Fibroblast of lung (primary cell): ENCODE results near the gene OR2M7. TPM values are rescaled to one million over a fixed set of nuclear protein-coding genes. Genes with fewer than 3 reads are reported as not detected.

Experiments
- DNase-seq, 2 donors: peaks; one replicate each; pipeline versions ENCODE4 v3.0.0 to v3.0.0-alpha.2; 2010; ENCODE audit warnings: low read depth in 2 of 2
- H2AFZ ChIP-seq: 2 replicates; pipeline ENCODE4 v1.5.1; 2012; ENCODE audit warnings: low read length, control low read depth, inconsistent platforms
- H3K27ac ChIP-seq: 2 replicates; pipeline ENCODE4 v1.5.1; 2011; ENCODE audit warnings: low read length, control low read depth; ENCODE audit not compliant: insufficient read depth
- H3K27me3 ChIP-seq: 2 replicates; pipeline ENCODE4 v1.5.1; 2011; ENCODE audit warnings: mild to moderate bottlenecking, low read length; ENCODE audit not compliant: control insufficient read depth, insufficient read depth
- H3K36me3 ChIP-seq: 2 replicates; pipeline ENCODE4 v1.5.1; 2011; ENCODE audit warnings: low read length; ENCODE audit not compliant: control insufficient read depth, insufficient read depth
- H3K4me1 ChIP-seq: 2 replicates; pipeline ENCODE4 v1.5.1; 2011; ENCODE audit warnings: low read length; ENCODE audit not compliant: control insufficient read depth, insufficient read depth; ENCODE audit errors: extremely low read depth
- H3K4me2 ChIP-seq: 2 replicates; pipeline ENCODE4 v1.5.1; 2011; ENCODE audit warnings: low read length, control low read depth; ENCODE audit not compliant: insufficient read depth; ENCODE audit errors: extremely low read depth
- H3K4me3 ChIP-seq, 4 experiments: fragments of 200-600 bp in 1 of 4; sonication (generic) in 1 of 4; replicated peaks in 1 of 4; 2 replicates each; pipeline ENCODE4 v1.5.1; 2011 to 2016; ENCODE audit warnings: low read length in 4 of 4, low read depth in 3 of 4, mild to moderate bottlenecking in 3 of 4, control low read depth in 2 of 4, inconsistent platforms in 1 of 4, mixed read lengths in 1 of 4; ENCODE audit not compliant: insufficient read depth in 1 of 4; ENCODE audit errors: control extremely low read depth in 1 of 4
- H3K79me2 ChIP-seq: 2 replicates; pipeline ENCODE4 v1.5.1; 2012; ENCODE audit warnings: mild to moderate bottlenecking, low read length, inconsistent platforms; ENCODE audit not compliant: control insufficient read depth, insufficient read depth
- H3K9ac ChIP-seq: 2 replicates; pipeline ENCODE4 v1.5.1; 2011; ENCODE audit warnings: mild to moderate bottlenecking, low read length, control low read depth; ENCODE audit not compliant: insufficient read depth
- H3K9me3 ChIP-seq: 2 replicates; pipeline ENCODE4 v1.5.1; 2012; ENCODE audit warnings: low read depth, low read length; ENCODE audit not compliant: control insufficient read depth, insufficient read depth
- H4K20me1 ChIP-seq: 2 replicates; pipeline ENCODE4 v1.5.1; 2011; ENCODE audit warnings: low read length; ENCODE audit not compliant: control insufficient read depth, insufficient read depth; ENCODE audit errors: extremely low read depth
- CTCF ChIP-seq, 2 donors: IDR thresholded peaks in 1 of 2; conservative IDR thresholded peaks in 1 of 2; 1 replicate in 1 of 2; 2 replicates in 1 of 2; pipeline ENCODE4 v1.5.1; 2011 to 2012; ENCODE audit warnings: low read length in 2 of 2, control low read depth in 1 of 2, inconsistent platforms in 1 of 2, low read depth in 1 of 2, mild to moderate bottlenecking in 1 of 2
- EZH2 ChIP-seq: IDR thresholded peaks from 2 replicates; pipeline ENCODE4 v1.5.1; 2012; ENCODE audit warnings: low read length, control low read depth, mild to moderate bottlenecking; ENCODE audit errors: missing control alignments
- polyA plus RNA-seq, 2 donors: library from polyadenylated mRNA; depleted of rRNA in 1 of 2; stranded (reverse) in 1 of 2; unstranded in 1 of 2; fragments of >200 nt; gene quantifications; 2 replicates each; pipeline ENCODE4 v1.2.1, GENCODE V29; 2011 to 2012; ENCODE audit warnings: missing spikeins in 1 of 2
- total RNA-seq: library from RNA; depleted of rRNA; stranded (reverse); fragments of >200 nt; gene quantifications from 2 replicates; pipeline ENCODE4 v1.2.1, GENCODE V29; 2014

Gene OR2M7
- total and polyA plus RNA-seq, 2 donors (not counting 1 experiment from before 2014, with no cell fraction given): not detected

- Histone ChIP-seq H2AFZ (no peak overlapping the region), H3K9ac (no peak overlapping the region), H3K4me2 (no peak overlapping the region), H4K20me1 (no peaks in the 10 kb centered on the region), H3K9me3 (no peaks in the 10 kb centered on the region), H3K36me3 (no peaks in the 10 kb centered on the region), H3K27ac (no peak overlapping the region), H3K4me1 (no peaks in the 10 kb centered on the region), H3K27me3 (no peaks in the 10 kb centered on the region), H3K79me2 (no peaks in the 10 kb centered on the region), H3K4me3 (no peak overlapping the region)
- DNase-seq: no peak
- TF ChIP-seq EZH2: no peak
- no peak for TF ChIP-seq CTCF (conservative IDR thresholded peaks at IDR 0.05 in 1 of 2, IDR thresholded peaks at IDR 0.05 in 1 of 2; ENCODE audit: low read depth in 1 of 2, low read length in 2 of 2)
Observed at GRCh38 chr1:248288391-248288790, 36.0 kb downstream of the OR2M7 start.

- Histone ChIP-seq H3K79me2 (no peaks in the 10 kb centered on the region), H3K9me3 (no peaks in the 10 kb centered on the region), H4K20me1 (no peaks in the 10 kb centered on the region), H3K27me3 (no peaks in the 10 kb centered on the region), H3K27ac (no peak within 1 kb of the TSS), H3K4me3 (no peak within 1 kb of the TSS), H3K4me1 (no peaks in the 10 kb centered on the region), H3K36me3 (no peaks in the 10 kb centered on the region), H3K9ac (no peak within 1 kb of the TSS), H2AFZ (no peak within 1 kb of the TSS), H3K4me2 (no peak within 1 kb of the TSS)
- no peak for DNase-seq
- TF ChIP-seq EZH2 (no peak), CTCF (conservative IDR thresholded peaks at IDR 0.05 in 1 of 2, IDR thresholded peaks at IDR 0.05 in 1 of 2; ENCODE audit: low read depth in 1 of 2, low read length in 2 of 2) (no peak)
Observed at GRCh38 chr1:248277876-248278275, 46.5 kb downstream of the OR2M7 start, which contains the start of gene OR2T33. Gene OR2T33 (minus strand): TSS chr1:248277976. CDS start chr1:248273814, 4,162 bp downstream.

Other genes starting within 250 kb of the OR2M7 start
- gene OR2L13, start 229.4 kb downstream of the OR2M7 start, total RNA-seq: not detected in 2 replicates
- 0.03 TPM in 1 of 2 replicates, not detected in the other for gene OR2L13, start 229.4 kb downstream of the OR2M7 start, polyA plus RNA-seq
- not detected in 2 replicates for gene OR2M5, start 179.4 kb downstream of the OR2M7 start, total RNA-seq
- gene OR2M5, start 179.4 kb downstream of the OR2M7 start, polyA plus RNA-seq: not detected in 2 replicates
- gene OR2M2, start 149.7 kb downstream of the OR2M7 start, total RNA-seq: not detected in 2 replicates
- gene OR2M2, start 149.7 kb downstream of the OR2M7 start, polyA plus RNA-seq: not detected in 2 replicates
- gene OR2M3, start 127.3 kb downstream of the OR2M7 start, total RNA-seq: under 0.01 TPM in 1 of 2 replicates, not detected in the other
- gene OR2M3, start 127.3 kb downstream of the OR2M7 start, polyA plus RNA-seq: 0.02 TPM in 1 of 2 replicates, not detected in the other
- gene OR2M4, start 93.2 kb downstream of the OR2M7 start, total RNA-seq: under 0.01 TPM in 1 of 2 replicates, not detected in the other
- 0.05 TPM in 1 of 2 replicates, not detected in the other for gene OR2M4, start 93.2 kb downstream of the OR2M7 start, polyA plus RNA-seq
- not detected in 2 replicates for gene OR2T33, start 46.6 kb downstream of the OR2M7 start, total RNA-seq
- gene OR2T33, start 46.6 kb downstream of the OR2M7 start, polyA plus RNA-seq: not detected in 2 replicates
- gene OR2T12, start 21.1 kb downstream of the OR2M7 start, total RNA-seq: not detected in 2 replicates
- not detected in 2 replicates for gene OR2T12, start 21.1 kb downstream of the OR2M7 start, polyA plus RNA-seq
- not detected in 2 replicates for gene OR14C36, start 24.2 kb upstream of the OR2M7 start, total RNA-seq
- gene OR14C36, start 24.2 kb upstream of the OR2M7 start, polyA plus RNA-seq: not detected in 2 replicates
- gene OR2T4, start 37.1 kb upstream of the OR2M7 start, total RNA-seq: not detected in 2 replicates
- gene OR2T4, start 37.1 kb upstream of the OR2M7 start, polyA plus RNA-seq: not detected in 2 replicates
- gene OR2T6, start 51.2 kb upstream of the OR2M7 start, total RNA-seq: not detected in 2 replicates
- gene OR2T6, start 51.2 kb upstream of the OR2M7 start, polyA plus RNA-seq: not detected in 2 replicates
- gene OR2T1, start 78.5 kb upstream of the OR2M7 start, total RNA-seq: not detected in 2 replicates
- gene OR2T1, start 78.5 kb upstream of the OR2M7 start, polyA plus RNA-seq: not detected in 2 replicates
- not detected in 2 replicates for gene OR2T2, start 121.1 kb upstream of the OR2M7 start, total RNA-seq
- not detected in 2 replicates for gene OR2T2, start 121.1 kb upstream of the OR2M7 start, polyA plus RNA-seq
- not detected in 2 replicates for gene OR2T3, start 148.8 kb upstream of the OR2M7 start, total RNA-seq
- gene OR2T3, start 148.8 kb upstream of the OR2M7 start, polyA plus RNA-seq: not detected in 2 replicates
- not detected in 2 replicates for gene OR2T5, start 164.0 kb upstream of the OR2M7 start, total RNA-seq
- gene OR2T5, start 164.0 kb upstream of the OR2M7 start, polyA plus RNA-seq: not detected in 2 replicates
- gene OR2G6, start 183.5 kb upstream of the OR2M7 start, total RNA-seq: not detected in 2 replicates
- not detected in 2 replicates for gene OR2G6, start 183.5 kb upstream of the OR2M7 start, polyA plus RNA-seq
- not detected in 2 replicates for gene OR2T29, start 238.2 kb upstream of the OR2M7 start, total RNA-seq
- not detected in 2 replicates for gene OR2T29, start 238.2 kb upstream of the OR2M7 start, polyA plus RNA-seq